ENCODE measurements around the gene SLC16A6.
A peak's percentile ranks its signal among the peaks of the same experiment; 100 is the strongest.
"Not testable (repeated sequence)": the region's sequence is repeated elsewhere in the genome, so short reads cannot be mapped to it uniquely, and the experiment has no call there.

Gene SLC16A6, protein sequence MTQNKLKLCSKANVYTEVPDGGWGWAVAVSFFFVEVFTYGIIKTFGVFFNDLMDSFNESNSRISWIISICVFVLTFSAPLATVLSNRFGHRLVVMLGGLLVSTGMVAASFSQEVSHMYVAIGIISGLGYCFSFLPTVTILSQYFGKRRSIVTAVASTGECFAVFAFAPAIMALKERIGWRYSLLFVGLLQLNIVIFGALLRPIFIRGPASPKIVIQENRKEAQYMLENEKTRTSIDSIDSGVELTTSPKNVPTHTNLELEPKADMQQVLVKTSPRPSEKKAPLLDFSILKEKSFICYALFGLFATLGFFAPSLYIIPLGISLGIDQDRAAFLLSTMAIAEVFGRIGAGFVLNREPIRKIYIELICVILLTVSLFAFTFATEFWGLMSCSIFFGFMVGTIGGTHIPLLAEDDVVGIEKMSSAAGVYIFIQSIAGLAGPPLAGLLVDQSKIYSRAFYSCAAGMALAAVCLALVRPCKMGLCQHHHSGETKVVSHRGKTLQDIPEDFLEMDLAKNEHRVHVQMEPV

DNA sequence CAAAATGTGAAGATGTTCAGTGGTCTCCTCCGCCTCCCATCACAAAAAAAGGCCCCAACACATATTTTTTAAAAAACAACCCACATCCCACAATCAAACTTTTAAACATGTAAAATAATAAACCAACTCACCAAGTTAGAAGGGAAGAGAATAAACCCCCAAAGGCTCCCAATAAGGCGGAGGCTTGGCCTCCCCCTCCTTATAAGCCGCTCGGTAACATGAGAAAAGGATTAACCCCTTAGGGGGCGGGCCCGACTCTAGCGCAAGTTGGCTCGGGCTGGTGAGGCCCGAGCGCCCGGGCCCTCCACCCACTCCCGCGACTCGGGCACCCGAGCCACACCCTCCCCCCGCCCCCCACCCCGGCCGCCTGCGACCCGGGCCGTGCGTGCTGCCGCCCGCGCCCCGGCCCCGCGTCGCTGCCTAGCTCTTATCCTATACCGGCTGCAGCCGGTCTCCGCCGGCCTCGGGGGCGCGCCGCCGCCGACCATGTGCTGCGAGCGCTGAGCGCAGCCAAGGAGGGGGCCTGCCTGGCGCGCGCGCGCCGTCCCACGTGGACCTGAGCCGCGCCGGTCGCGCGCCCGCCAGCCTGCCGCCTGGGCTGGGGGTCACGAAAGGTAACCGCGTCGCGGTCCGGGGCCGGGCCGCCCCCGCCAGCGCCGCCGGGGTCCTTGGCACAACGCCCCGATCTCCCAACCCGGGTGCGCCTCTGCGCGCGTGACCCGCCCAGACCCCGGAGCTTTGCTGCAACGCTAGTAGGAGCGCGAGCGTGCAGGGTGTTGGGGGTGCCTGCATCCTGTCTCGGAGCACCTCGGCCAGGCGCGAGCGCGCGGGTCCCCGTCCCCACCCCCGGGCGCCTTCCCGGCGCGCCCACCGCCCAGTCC lies at the start of gene SLC16A6, which contains the start of gene ARSG:
Gene SLC16A6, minus strand, starts transcription at position 173 of the 881 bp plus-strand sequence. CDS start 12,807 bp downstream, outside the sequence.
Gene ARSG, plus strand, starts transcription at position 541 of the 881 bp plus-strand sequence. CDS start 15,999 bp downstream, outside the sequence.
- H3K27me3 Mint-ChIP-seq, result no peaks in the 10 kb centered on the region
- no peaks in the 10 kb centered on the region for H3K9me3 Mint-ChIP-seq
- peaks cover 55% of the 10 kb centered on the region for H3K4me1 Mint-ChIP-seq (ENCODE audit: low read depth)
- H3K4me3 Mint-ChIP-seq, result peak within 1 kb of the TSS; percentile 98
- H3K27ac Mint-ChIP-seq, result peak within 1 kb of the TSS; percentile 100
- peaks cover 35% of the 10 kb centered on the region for H3K36me3 Mint-ChIP-seq (ENCODE audit: low read depth)
- intact Hi-C loops (cut with micrococcal nuclease), result loop anchor here (5.0 kb wide), 1 partner anchor 56 kb away; no protein-coding TSS in a partner anchor

DNA sequence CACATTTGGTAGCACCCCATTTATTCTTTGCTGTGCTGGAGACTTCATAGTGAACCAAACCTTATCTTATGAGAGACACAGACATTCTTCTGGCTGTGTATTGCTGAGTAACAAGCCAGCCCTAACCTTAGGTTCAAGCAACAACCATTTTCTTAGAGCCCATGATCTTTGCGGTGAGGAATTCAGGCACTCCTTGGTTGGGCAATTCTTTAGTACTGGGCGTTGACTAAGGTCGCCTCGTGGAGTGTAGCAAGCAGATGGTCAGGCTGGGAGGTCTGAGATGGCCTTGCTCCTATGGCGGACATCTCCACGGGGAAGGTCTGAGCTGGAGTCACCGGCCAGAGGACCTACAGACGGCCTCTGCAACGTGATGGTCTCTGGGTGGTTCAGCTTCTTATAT lies 43.5 kb upstream of the SLC16A6 start:
- Mint-ChIP-seq H3K9me3 (peaks cover 34% of the 10 kb centered on the region), H3K36me3 (ENCODE audit: low read depth) (peaks cover 31% of the 10 kb centered on the region), H3K4me3 (no peak overlapping the region), H3K27ac (no peak overlapping the region), H3K4me1 (ENCODE audit: low read depth) (peaks cover 7% of the 10 kb centered on the region), H3K27me3 (no peaks in the 10 kb centered on the region)
- intact Hi-C loops (cut with micrococcal nuclease), result no loop called here

DNA sequence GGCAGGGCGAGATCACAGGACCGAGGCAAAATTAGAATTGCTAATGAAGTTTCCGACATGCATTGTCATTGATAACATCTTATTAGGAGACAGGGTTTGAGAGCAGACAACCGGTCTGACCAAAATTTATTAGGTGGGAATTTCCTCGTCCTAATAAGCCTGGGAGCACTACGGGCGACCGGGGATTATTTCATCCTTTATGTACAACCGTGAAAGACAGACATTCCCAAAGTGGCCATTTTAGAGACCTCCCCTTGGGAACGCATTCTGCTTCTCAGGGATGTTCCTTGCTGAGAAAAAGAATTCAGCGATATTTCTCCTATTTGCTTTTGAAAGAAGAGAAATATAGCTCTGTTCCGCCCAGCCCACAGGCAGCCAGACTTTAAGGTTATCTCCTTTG lies 41.0 kb upstream of the SLC16A6 start:
- H3K4me1 Mint-ChIP-seq (ENCODE audit: low read depth); H3K27ac Mint-ChIP-seq; H3K4me3 Mint-ChIP-seq; H3K27me3 Mint-ChIP-seq; intact Hi-C loops (cut with micrococcal nuclease): not testable (repeated sequence)
- peaks cover 34% of the 10 kb centered on the region for H3K9me3 Mint-ChIP-seq
- peaks cover 25% of the 10 kb centered on the region for H3K36me3 Mint-ChIP-seq (ENCODE audit: low read depth)

DNA sequence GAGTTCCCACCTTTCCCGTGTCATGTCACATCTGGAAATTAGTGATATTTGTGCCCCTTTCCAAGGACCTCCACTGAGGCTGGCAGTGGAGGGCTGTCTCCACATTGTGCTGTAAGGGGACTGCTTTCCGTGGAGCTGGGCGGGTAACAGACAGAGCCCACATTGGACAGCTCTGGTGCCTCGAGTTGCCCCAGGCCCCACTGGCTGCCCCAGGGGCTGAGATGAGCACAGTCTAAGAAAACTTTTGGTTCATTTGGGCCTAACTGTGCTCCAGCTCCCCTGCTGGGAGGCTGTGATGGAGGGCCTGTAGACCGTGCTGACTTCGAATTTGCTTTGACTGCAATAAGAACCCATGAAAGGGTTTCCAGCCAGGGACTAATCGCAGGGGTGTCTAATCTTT lies 38.4 kb upstream of the SLC16A6 start:
- H3K27me3 Mint-ChIP-seq, result no peaks in the 10 kb centered on the region
- H3K36me3 Mint-ChIP-seq (ENCODE audit: low read depth), result peaks cover 25% of the 10 kb centered on the region
- H3K9me3 Mint-ChIP-seq, result peaks cover 34% of the 10 kb centered on the region
- H3K4me3 Mint-ChIP-seq, result no peak overlapping the region
- H3K4me1 Mint-ChIP-seq (ENCODE audit: low read depth), result peaks cover 16% of the 10 kb centered on the region
- intact Hi-C loops (cut with micrococcal nuclease), result no loop called here
- no peak overlapping the region for H3K27ac Mint-ChIP-seq

DNA sequence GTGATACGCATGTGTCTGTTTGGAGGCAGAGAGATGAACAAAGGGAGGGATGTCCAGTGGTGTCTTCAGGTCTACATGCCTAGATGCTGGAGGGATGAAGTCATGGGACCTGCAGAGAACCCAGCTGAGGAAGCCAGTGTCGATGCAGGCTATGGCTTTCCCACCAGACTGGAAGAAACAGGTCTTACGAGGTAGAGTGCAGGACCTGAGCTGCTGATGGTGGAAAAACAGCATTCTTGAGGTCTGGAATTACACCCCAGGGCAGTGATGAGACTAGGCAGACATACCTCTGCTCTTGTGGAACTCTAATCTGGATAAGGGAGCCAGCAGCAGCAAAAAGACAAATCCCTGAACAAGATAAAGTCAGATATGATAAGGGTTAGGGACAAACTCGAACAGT lies 37.7 kb upstream of the SLC16A6 start:
- H3K27ac Mint-ChIP-seq, result no peak overlapping the region
- H3K36me3 Mint-ChIP-seq (ENCODE audit: low read depth), result peaks cover 25% of the 10 kb centered on the region
- H3K27me3 Mint-ChIP-seq, result no peaks in the 10 kb centered on the region
- intact Hi-C loops (cut with micrococcal nuclease), result no loop called here
- no peak overlapping the region for H3K4me3 Mint-ChIP-seq
- H3K4me1 Mint-ChIP-seq (ENCODE audit: low read depth), result peaks cover 16% of the 10 kb centered on the region
- peaks cover 34% of the 10 kb centered on the region for H3K9me3 Mint-ChIP-seq

DNA sequence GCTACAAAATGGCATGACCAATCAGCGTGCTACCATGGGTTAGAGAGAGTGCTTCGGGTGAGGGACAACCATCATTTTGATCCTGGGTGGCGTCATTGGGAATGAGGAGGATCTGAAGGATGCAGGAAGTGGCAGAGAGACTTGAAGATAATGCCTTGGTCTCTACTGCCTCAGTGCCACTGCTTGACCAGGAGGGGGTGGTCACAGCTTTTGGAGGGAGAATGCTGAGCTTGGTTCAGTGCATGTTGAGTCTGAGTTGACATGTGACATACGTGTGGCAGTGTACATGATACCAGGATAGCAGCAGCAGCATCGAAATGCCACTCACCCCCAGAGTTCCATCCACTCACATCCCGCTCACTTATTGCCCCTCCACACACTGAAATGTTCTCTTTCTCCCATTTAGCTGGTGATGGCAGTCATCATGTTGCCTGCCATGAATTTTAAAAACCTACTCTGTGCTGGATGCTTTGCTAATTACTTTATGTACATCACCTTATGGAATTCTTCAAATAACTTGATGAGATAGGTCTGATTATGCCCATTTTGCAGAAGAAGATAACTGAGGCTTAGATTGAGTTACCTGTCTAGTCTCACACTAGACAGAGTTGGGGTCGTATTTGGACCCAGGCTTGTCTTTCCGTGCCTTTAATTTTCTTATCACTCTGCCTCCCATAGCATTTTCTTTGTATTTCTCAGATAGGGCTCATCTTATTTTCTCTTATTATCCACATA lies 37.1 kb upstream of the SLC16A6 start:
- Mint-ChIP-seq H3K27me3 (no peaks in the 10 kb centered on the region), H3K36me3 (ENCODE audit: low read depth) (peaks cover 23% of the 10 kb centered on the region), H3K9me3 (peaks cover 32% of the 10 kb centered on the region), H3K4me1 (ENCODE audit: low read depth) (peaks cover 16% of the 10 kb centered on the region), H3K27ac (no peak overlapping the region), H3K4me3 (no peak overlapping the region)
- intact Hi-C loops (cut with micrococcal nuclease), result no loop called here

DNA sequence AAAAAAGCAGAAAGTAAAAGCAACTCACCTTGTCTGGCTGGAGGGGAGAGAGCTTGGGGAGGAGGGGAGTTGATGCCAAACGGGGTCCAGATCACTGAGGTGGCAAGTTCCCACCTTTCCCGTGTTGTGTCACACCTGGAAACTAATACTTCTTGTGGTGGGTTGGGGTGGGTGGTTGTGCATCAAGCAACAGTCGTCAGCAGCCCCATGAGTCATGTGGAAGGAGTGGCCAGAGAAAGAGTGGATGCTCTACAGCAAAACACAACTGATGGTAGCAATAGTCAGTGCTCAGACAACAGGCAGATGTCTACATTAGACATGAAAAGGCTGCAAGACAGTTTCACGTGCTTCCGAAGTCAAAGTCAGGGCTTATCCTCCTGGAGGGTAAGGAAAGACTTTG lies 35.8 kb upstream of the SLC16A6 start:
- intact Hi-C loops (cut with micrococcal nuclease), result no loop called here
- Mint-ChIP-seq H3K4me3 (no peak overlapping the region), H3K36me3 (ENCODE audit: low read depth) (peaks cover 17% of the 10 kb centered on the region), H3K4me1 (ENCODE audit: low read depth) (peaks cover 16% of the 10 kb centered on the region), H3K9me3 (peaks cover 19% of the 10 kb centered on the region), H3K27ac (no peak overlapping the region), H3K27me3 (no peaks in the 10 kb centered on the region)

DNA sequence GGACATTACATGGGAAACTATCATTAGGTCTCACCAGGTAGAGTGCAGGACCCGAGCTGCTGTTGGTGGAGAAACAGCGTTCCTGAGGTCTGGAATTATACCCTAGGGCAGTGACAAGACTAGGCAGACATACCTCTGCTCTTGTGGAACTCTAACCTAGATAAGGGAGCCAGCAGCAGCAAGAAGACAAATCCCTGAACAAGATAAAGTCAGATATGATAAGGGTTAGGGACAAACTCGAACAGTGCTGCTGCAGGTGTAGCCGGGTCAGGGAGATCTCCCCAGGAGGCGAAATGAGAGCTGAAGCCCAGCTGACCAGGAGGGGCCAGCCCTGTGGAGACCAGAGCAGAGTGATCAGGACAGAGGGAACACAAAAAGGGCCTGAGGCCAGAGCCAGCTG lies 35.0 kb upstream of the SLC16A6 start:
- Mint-ChIP-seq H3K4me1 (ENCODE audit: low read depth) (peaks cover 18% of the 10 kb centered on the region), H3K27me3 (no peaks in the 10 kb centered on the region), H3K4me3 (no peak overlapping the region), H3K9me3 (peaks cover 12% of the 10 kb centered on the region), H3K36me3 (ENCODE audit: low read depth) (peaks cover 10% of the 10 kb centered on the region), H3K27ac (no peak overlapping the region)
- intact Hi-C loops (cut with micrococcal nuclease), result no loop called here

DNA sequence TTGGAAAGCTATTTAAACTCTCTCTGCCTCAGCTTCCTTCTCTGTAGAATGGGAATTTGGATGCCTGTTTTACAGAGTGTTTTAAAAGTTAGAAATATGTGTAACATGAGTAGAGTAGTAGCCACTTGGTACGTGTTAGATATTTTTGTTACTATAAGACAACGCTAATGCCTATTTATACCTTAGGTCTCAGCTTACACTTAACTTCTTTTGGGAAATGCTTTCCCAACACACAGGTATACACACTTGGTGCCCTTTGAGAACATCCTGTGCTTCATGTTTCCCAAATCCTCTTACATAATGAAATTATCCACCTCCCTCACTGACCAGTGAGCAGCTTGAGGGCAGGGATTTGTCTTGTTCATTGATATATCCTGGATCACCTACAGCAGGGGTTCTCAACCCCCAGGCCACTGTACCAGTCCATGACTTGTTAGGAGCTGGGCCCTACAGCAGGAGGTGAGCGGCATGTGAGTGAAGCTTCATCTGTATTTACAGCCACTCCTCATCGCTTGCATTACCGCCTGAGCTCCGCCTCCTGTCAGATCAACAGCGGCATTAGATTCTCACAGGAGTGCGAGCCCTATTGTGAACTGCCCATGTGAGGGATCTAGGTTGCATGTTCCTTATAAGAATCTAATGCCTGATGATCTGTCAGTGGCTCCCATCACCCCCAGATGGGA lies 33.9 kb upstream of the SLC16A6 start:
- no peak overlapping the region for H3K27ac Mint-ChIP-seq
- H3K4me3 Mint-ChIP-seq, result no peak overlapping the region
- H3K36me3 Mint-ChIP-seq (ENCODE audit: low read depth), result peaks cover under 1% of the 10 kb centered on the region
- intact Hi-C loops (cut with micrococcal nuclease), result loop anchor here (5.0 kb wide), 1 partner anchor 37 kb away; no protein-coding TSS in a partner anchor
- H3K4me1 Mint-ChIP-seq (ENCODE audit: low read depth), result peaks cover 30% of the 10 kb centered on the region
- no peaks in the 10 kb centered on the region for H3K9me3 Mint-ChIP-seq
- H3K27me3 Mint-ChIP-seq, result no peaks in the 10 kb centered on the region

DNA sequence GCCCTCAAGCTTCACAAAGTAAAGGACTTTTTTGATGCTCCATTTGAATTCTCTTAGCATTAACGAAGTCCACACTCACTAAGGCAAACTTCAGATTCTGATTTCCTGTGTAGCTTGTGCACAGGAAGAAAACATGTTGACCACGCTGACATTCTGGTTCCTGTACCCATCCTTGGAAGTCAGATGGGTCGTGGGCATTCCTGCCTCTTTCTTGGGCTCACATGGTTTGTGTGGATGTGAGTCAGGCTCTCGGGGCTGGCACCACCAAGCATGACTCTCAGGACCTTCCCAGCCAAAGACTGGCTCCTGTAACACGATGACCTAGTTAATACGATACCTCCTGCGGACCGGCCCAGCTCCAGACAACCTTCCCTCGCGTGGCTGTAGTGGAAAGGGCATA lies 33.2 kb upstream of the SLC16A6 start:
- H3K9me3 Mint-ChIP-seq, result no peaks in the 10 kb centered on the region
- H3K27ac Mint-ChIP-seq, result no peak overlapping the region
- H3K4me1 Mint-ChIP-seq (ENCODE audit: low read depth), result peaks cover 36% of the 10 kb centered on the region
- no peaks in the 10 kb centered on the region for H3K27me3 Mint-ChIP-seq
- no peak overlapping the region for H3K4me3 Mint-ChIP-seq
- no peaks in the 10 kb centered on the region for H3K36me3 Mint-ChIP-seq (ENCODE audit: low read depth)
- intact Hi-C loops (cut with micrococcal nuclease), result loop anchor here (5.0 kb wide), 1 partner anchor 37 kb away; no protein-coding TSS in a partner anchor

DNA sequence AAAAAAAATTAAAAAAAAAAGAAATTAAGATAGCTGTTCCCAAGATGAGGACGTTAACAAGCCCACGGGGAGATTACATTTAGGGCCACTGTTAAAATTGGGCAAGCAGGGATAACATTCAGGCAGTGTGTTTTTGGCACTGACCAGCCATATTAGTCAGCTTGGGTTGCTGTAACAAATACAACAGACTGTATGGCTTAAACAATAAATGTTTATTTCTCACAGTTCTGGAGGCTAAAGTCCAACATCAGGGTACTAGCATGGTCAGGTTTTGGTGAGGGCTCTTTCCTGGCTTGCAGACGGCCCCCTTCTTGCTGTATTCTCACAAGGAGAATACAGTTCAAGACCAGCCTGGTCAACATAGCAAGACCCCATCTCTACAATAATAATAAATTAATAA lies 31.7 kb upstream of the SLC16A6 start:
- intact Hi-C loops (cut with micrococcal nuclease), result loop anchor here (5.0 kb wide), 1 partner anchor 35 kb away; no protein-coding TSS in a partner anchor
- Mint-ChIP-seq H3K4me3 (no peak overlapping the region), H3K27me3 (no peaks in the 10 kb centered on the region), H3K27ac (no peak overlapping the region), H3K4me1 (ENCODE audit: low read depth) (peaks cover 51% of the 10 kb centered on the region), H3K9me3 (no peaks in the 10 kb centered on the region), H3K36me3 (ENCODE audit: low read depth) (no peaks in the 10 kb centered on the region)

DNA sequence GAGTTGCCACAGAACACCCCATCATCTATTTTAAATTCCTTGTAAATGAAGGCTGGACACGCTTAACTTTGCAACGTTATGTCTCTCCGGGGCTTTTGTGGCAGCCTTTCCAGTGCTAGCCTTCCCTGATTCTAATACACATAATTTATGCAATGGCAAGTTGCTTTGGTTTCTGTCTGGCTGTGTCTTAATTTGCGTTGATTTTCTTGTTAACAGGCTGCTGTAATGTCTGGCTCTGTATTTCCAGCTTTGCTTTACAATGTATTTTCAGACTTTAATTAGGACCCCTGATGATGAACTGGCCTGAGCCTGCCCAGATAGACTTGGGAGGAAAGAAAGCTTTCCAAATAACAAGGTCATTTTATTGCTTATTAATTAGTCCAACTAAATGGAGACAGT lies 30.6 kb upstream of the SLC16A6 start:
- no peaks in the 10 kb centered on the region for H3K9me3 Mint-ChIP-seq
- H3K4me1 Mint-ChIP-seq (ENCODE audit: low read depth), result peaks cover 52% of the 10 kb centered on the region
- H3K4me3 Mint-ChIP-seq, result no peak overlapping the region
- H3K27ac Mint-ChIP-seq, result peak overlapping the region; percentile 82
- H3K36me3 Mint-ChIP-seq (ENCODE audit: low read depth), result no peaks in the 10 kb centered on the region
- H3K27me3 Mint-ChIP-seq, result no peaks in the 10 kb centered on the region
- intact Hi-C loops (cut with micrococcal nuclease), result loop anchor here (5.0 kb wide), 1 partner anchor 34 kb away; no protein-coding TSS in a partner anchor

All from dendritic cell treated with granulocyte-macrophage colony-stimulating factor and Interleukin-4, amounts not matched to agents 40 ng/mL and 50 ng/mL, for 4 days (primary cell).